Activated T-helper 9 cell treated with anti-CD3 and anti-CD28 coated beads, Interleukin-2, amount 50 U/mL, for 16 hours (primary cell): ENCODE data around the gene EMX2.

Experiments
- DNase-seq: peaks from one replicate; pipeline ENCODE4 v3.0.0-alpha.2; 2020; ENCODE audit warnings: low read depth

Gene EMX2

DNA sequence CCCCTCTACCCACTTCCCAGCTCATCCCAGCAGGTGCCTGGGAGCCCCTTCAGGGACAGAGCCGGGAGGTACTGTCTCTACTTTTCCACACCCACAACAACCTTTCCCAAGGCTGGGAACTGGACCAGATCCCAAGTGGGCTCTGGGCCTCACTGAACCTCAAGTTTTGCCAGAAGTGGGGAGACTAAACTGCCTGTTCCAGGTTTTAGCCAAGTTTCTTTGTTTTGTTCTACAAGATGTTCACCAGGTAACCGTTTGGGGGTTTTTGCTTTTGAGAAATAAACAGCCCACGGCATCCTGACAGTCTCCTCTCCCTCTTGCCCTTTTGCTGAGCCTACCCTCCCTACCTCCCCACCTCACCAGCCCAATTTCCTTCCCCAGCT lies 10.6 kb upstream of the EMX2 start:
- no peak for DNase-seq

- no peak for DNase-seq
Observed at GRCh38 chr10:117532451-117533107, 10.0 kb upstream of the EMX2 start.

- DNase-seq, result no peak
Observed at GRCh38 chr10:117533507-117534281, 8.9 kb upstream of the EMX2 start.

- DNase-seq, result no peak
Observed at GRCh38 chr10:117534321-117535297, 7.9 kb upstream of the EMX2 start.

GRCh38 chr10:117535298-117536071 lies 7.1 kb upstream of the EMX2 start:
- no peak for DNase-seq

DNA sequence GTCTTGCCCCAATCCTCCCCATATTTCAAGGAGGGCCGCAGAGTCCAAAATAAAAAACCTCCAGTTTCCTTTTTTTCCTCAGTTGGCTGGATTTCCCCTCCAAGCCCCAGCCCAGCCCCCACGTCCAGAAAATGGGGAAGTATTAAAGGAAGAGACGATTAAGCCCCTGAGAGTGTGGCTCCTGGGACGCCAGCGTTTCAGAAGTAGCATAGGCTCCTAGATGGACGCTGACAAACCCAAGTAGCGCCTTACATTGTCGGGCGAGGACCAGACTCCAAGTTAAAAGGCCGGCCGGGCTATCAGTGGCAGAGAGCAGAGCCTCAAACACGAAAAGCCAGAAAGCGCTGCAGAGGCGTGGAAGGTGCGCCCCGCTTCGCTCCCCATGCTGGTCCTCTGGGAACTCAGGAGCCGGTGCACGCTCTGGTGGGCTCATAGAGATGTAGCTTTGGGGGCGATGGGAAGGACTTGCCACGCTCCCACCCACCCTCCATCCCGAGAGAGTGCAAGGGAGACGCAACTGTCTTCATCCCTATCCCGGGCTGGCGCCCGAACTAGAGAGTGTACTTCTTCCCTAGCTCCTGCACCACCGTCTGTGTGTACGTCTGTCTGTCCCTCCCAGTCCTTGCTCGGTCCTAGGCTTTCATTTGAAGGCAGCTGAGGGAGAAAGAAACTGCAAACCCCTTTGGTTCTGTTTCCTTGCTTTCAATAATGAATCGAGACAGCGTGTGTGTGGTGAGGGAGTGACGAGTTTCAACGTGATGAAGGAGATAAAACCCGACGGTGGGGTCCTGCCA lies 6.3 kb upstream of the EMX2 start:
- no peak for DNase-seq

- DNase-seq, result no peak
Observed at GRCh38 chr10:117536866-117537435, 5.6 kb upstream of the EMX2 start.

- no peak for DNase-seq
Observed at GRCh38 chr10:117537436-117537903, 5.1 kb upstream of the EMX2 start.

DNA sequence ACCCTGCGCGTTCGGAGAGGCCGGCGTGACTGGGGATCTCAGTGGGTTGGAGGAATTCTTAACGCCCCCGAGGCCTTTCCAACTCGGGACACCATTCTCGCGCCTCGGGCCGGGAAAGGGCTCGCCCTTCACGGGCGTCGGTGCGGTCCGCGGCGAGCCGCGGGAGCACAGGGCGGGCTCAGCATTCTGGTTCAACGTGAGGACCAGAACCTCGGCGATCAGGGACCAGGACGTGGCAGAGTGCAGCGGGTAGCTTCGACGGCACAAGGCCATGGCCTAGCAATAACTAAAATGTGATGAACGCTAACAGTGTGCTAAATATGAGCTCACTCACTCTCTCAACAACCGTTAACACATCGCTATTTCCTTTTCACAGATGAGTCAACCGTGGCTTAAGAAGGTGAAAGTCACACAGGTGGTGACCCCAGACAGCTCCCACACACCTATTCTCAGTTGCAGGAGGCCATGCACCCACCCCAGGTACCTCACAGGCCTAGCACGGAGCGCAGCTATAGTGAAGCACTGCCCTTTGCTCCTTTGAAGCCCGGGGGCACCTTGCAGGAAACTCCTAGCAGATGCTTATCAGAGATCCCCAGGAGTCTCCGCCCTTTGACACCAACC lies 4.5 kb upstream of the EMX2 start:
- DNase-seq, result no peak

GRCh38 chr10:117539361-117539773 lies 3.2 kb upstream of the EMX2 start:
- DNase-seq, result no peak

GRCh38 chr10:117539903-117540639 lies 2.5 kb upstream of the EMX2 start:
- no peak for DNase-seq

- no peak for DNase-seq
Observed at GRCh38 chr10:117540640-117541404, 1.7 kb upstream of the EMX2 start.

- no peak for DNase-seq
Observed at GRCh38 chr10:117541405-117541908, 1.1 kb upstream of the EMX2 start.

- DNase-seq, result no peak
Observed at GRCh38 chr10:117541909-117542705, 439 bp upstream of the EMX2 start.

GRCh38 chr10:117543225-117544003 lies 868 bp downstream of the EMX2 start:
- DNase-seq, result no peak

DNA sequence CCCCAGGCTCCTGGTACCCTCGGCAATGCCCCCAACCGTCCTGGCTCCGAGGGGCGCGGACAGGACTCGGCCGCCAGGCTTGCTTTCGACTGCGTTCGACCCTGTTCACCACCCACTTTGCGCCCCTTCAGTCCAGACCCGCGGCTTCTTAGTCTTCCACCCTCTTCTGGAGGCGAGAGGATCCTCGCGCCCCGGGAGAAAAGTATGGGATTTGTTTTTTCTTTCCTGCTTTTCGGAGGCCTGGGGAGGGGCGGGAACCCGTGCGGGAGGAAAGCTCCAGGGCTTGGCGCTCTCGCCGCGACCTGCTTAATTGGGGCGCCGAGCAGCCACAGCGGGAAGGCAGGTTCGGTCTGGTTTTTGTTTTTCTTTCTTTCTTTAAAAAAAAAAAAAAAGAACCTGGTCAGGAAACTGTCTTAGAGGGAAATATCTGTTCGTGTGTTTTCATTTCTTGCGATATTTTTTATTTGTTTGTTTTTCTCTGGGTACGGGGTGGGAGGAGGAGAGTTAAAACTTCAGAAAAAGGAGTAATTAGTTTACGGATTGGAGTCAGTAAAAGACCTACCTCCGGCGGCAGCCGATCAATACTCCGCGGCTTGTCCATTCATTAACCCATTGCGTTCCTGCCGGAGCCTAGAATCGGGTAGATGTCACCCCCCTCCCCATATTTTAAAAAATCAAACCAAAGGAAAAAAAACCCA lies 1.6 kb downstream of the EMX2 start:
- DNase-seq, result no peak
